Endothelial cell (in vitro differentiated cells): ENCODE measurements around the gene ADGRF5. TPM values are rescaled to one million over a fixed set of nuclear protein-coding genes. Genes with fewer than 3 reads are reported as not detected.

Experiments
- DNase-seq: peaks from one replicate; pipeline ENCODE4 v3.0.0; 2021; ENCODE audit warnings: low spot score
- H3K27ac Mint-ChIP-seq: one replicate; pipeline ENCODE4 v1.8.0; 2021; ENCODE audit warnings: mixed read lengths, inconsistent platforms; ENCODE audit not compliant: unreplicated experiment
- H3K27me3 Mint-ChIP-seq: one replicate; pipeline ENCODE4 v1.8.0; 2021; ENCODE audit warnings: mild to moderate bottlenecking, moderate library complexity, mixed read lengths, inconsistent platforms; ENCODE audit not compliant: unreplicated experiment
- H3K36me3 Mint-ChIP-seq: one replicate; pipeline ENCODE4 v1.8.0; 2021; ENCODE audit warnings: mild to moderate bottlenecking, low read depth, mixed read lengths, inconsistent platforms; ENCODE audit not compliant: unreplicated experiment
- H3K4me1 Mint-ChIP-seq: one replicate; pipeline ENCODE4 v1.8.0; 2021; ENCODE audit warnings: mild to moderate bottlenecking, mixed read lengths, inconsistent platforms; ENCODE audit not compliant: unreplicated experiment
- H3K4me3 Mint-ChIP-seq: one replicate; pipeline ENCODE4 v1.8.0; 2021; ENCODE audit warnings: mild to moderate bottlenecking, mixed read lengths, inconsistent platforms; ENCODE audit not compliant: unreplicated experiment
- H3K9me3 Mint-ChIP-seq: one replicate; pipeline ENCODE4 v1.8.0; 2021; ENCODE audit warnings: mixed read lengths, inconsistent platforms; ENCODE audit not compliant: unreplicated experiment
- total RNA-seq: library from RNA; stranded (reverse); fragmentation: NEBNext Ultra II Directional; extraction: Animal tissue kit (Norgen Biotek cat#: 25700); gene quantifications from one replicate; pipeline ENCODE4 v1.2.1, GENCODE V29; 2021; ENCODE audit not compliant: unreplicated experiment
- TF ChIP-seq, protein P1 (sequence below): fragments of 200-600 bp; sonication (generic); IDR thresholded peaks from one replicate; pipeline ENCODE4 v1.5.0; 2021; ENCODE audit warnings: antibody characterized with exemption; ENCODE audit not compliant: unreplicated experiment

Gene ADGRF5
- total RNA-seq, 1 donor from 2014 or later = 250 TPM

DNA sequence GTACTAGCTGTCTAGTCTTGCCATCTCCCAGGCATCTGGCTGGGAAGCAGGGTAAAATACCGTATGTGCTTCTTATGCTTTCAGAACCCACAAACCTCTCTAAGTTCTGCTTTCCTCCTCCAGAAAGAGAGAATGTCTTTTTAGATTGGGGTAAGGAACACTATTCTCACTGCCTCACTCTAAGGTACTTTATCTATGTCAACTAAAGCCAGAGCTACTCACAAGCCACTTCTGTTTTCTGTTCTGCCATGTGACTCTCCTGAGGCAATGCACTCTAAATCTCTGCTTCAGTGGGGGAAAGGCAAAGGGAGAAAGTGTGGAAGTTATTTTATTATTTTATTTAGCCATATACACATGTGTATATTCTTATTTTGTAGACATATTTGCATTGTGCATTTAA lies 112.9 kb downstream of the ADGRF5 start:
- TF ChIP-seq, protein P1, sequence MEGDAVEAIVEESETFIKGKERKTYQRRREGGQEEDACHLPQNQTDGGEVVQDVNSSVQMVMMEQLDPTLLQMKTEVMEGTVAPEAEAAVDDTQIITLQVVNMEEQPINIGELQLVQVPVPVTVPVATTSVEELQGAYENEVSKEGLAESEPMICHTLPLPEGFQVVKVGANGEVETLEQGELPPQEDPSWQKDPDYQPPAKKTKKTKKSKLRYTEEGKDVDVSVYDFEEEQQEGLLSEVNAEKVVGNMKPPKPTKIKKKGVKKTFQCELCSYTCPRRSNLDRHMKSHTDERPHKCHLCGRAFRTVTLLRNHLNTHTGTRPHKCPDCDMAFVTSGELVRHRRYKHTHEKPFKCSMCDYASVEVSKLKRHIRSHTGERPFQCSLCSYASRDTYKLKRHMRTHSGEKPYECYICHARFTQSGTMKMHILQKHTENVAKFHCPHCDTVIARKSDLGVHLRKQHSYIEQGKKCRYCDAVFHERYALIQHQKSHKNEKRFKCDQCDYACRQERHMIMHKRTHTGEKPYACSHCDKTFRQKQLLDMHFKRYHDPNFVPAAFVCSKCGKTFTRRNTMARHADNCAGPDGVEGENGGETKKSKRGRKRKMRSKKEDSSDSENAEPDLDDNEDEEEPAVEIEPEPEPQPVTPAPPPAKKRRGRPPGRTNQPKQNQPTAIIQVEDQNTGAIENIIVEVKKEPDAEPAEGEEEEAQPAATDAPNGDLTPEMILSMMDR = no peak
- H3K27ac Mint-ChIP-seq = no peak overlapping the region
- H3K27me3 Mint-ChIP-seq = peaks cover 2% of the 10 kb centered on the region
- DNase-seq = no peak
- no peaks in the 10 kb centered on the region for H3K9me3 Mint-ChIP-seq
- no peak overlapping the region for H3K4me3 Mint-ChIP-seq
- no peaks in the 10 kb centered on the region for H3K36me3 Mint-ChIP-seq
- H3K4me1 Mint-ChIP-seq = no peaks in the 10 kb centered on the region

Other genes with a start within 250 kb of the ADGRF5 start
- 0.21 TPM for gene TDRD6, start 234.1 kb downstream of the ADGRF5 start, total RNA-seq
- 0.21 TPM for gene PLA2G7, start 186.6 kb downstream of the ADGRF5 start, total RNA-seq
- not detected for gene ANKRD66, start 175.0 kb downstream of the ADGRF5 start, total RNA-seq
- gene MEP1A, start 128.5 kb downstream of the ADGRF5 start, total RNA-seq = not detected
- gene ADGRF1, start 120.4 kb upstream of the ADGRF5 start, total RNA-seq = not detected